Hematopoietic multipotent progenitor cell (in vitro differentiated cells): ENCODE measurements around the gene TFG. TPM values are rescaled to one million over a fixed set of nuclear protein-coding genes. Genes with fewer than 3 reads are reported as not detected.
A peak's percentile ranks its signal among the peaks of the same experiment; 100 is the strongest.

Source experiments
- DNase-seq, 3 donors: peaks; one replicate each; pipeline ENCODE4 v3.0.0-alpha.2; 2011 to 2015; ENCODE audit warnings: low read depth in 2 of 3, low spot score in 2 of 3
- total RNA-seq: library from RNA; depleted of rRNA; stranded (reverse); fragments of >200 nt; gene quantifications from one replicate; pipeline ENCODE4 v1.2.3, GENCODE V29; 2012

TFG gene
- total RNA-seq, 1 donor = 41.7 TPM

- DNase-seq = no peak
Measured at GRCh38 chr3:100783619-100784018, 74.3 kb downstream of the TFG start.

- DNase-seq = no peak
Measured at GRCh38 chr3:100789579-100789978, 80.3 kb downstream of the TFG start.

GRCh38 chr3:100796556-100796955 is 87.3 kb downstream of the TFG start:
- DNase-seq = peak in 2 of 3 donors; percentile 20 to 30

GRCh38 chr3:100798012-100798411 is 88.7 kb downstream of the TFG start:
- no peak for DNase-seq

Other genes starting within 250 kb of the TFG start
- 0.81 TPM for gene TMEM45A, start 216.9 kb upstream of the TFG start, total RNA-seq
- gene ADGRG7, start 99.9 kb upstream of the TFG start, total RNA-seq = not detected